Activated CD8-positive, alpha-beta memory T cell treated with anti-CD3 and anti-CD28 coated beads, Interleukin-2, amount 50 U/mL, for 1 hour (primary cell): ENCODE measurements around the gene TAMM41.
"Not testable (repeated sequence)": the region's sequence is repeated elsewhere in the genome, so short reads cannot be mapped to it uniquely, and the experiment has no call there.

Experiments used
- DNase-seq: peaks from one replicate; pipeline ENCODE4 v3.0.0-alpha.2; 2020; ENCODE audit errors: extremely low read depth

TAMM41 gene

DNA sequence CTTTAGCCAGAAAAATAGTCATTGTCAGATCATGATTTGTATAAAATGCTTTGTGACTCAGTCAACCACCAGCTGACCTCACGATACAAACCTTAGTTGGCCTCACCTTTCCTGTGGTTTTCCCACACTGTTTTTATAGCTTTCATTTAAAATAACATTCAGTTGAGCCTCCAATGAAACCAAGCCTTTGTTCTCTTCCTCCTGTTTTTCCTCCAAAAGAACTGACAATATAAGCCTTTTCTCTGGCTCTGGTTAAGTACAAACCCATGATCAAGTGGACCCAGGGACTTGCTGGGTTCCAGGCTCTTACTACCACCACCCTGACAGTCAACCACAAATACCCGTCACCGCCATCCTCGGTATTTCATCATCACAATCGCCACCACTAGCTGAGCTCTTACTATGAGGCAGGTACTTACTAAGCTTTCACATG lies 81.7 kb downstream of the TAMM41 start:
- no peak for DNase-seq

DNA sequence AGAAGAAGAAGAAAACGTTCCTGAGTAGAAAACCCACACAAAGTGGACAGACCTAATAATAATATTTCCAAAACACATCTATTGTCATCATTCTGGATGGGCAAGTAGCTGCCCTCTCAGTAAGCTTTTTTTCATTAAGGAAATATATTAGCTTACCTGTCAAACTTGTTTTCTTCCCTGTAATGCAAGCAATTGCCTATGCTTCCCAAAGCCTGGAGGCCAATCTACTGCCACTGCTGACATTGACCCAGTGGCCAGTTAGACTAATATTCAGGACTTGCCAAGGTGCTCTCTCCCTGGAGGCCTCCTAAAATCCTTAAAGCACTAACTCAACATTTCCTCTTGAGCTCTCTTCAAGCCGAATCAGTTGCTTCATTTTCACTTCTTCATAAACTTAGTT lies 86.7 kb downstream of the TAMM41 start:
- DNase-seq: no peak

DNA sequence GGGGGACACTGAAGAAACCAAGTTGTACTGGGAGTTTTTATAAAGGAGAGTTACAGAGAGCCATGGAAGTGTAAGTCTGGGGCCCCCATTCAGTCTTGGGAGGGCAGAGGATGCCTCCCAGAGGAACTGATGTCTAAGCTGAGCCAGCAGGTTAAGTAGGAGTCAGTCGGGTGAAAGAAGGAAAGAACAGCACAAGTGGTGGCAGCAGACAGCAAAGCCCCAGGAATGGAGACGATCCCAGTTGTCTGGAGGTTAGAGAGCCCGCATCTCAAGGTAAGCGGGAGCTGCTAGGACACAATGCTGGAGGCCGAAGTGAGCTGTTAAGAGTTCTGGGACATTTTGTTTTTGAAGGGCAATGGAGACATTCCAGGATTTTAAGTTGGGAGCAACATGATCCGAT lies 88.8 kb downstream of the TAMM41 start:
- DNase-seq: no peak

GRCh38 chr3:11757441-11757875 lies 89.2 kb downstream of the TAMM41 start:
- no peak for DNase-seq

DNA sequence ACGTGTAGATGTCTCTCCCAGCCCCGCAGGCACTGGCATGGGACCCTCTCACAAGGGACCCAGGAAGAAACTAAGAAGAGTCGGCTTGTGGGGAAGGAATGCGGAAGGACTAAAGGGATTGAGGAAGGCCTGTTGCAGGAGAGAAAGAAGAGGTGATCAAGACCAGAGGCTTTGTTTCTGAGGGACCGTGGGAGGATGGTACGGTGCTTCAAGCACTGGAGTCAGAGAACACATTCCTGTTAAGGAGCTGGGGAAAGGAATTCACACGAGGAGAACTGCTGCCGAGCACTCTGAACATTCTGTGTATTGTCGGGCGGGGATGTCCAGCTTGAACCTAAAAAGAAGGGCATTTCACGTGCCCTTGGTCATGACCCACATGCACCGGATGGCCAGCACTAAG lies 91.4 kb downstream of the TAMM41 start:
- DNase-seq: no peak

- DNase-seq: not testable (repeated sequence)
These were observed 94.4 kb downstream of the TAMM41 start for GRCh38 chr3:11752254-11752653.

DNA sequence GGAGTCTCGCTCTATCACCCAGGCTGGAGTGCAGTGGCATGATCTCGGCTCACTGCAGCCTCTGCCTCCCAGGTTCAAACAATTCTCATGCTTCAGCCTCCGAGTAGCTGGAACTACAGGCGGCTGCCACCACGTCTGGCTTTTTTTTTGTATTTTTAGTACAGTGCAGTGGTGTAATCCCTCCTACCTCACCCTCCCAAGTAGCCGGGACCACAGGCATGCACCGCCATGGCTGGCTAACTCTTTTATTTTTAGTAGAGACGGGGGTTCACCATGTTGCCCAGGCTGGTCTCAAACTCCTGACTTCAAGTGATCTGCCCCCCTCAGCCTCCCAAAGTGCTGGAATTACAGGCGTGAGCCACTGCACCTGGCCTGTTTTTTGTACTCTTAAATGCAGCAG lies 98.4 kb downstream of the TAMM41 start:
- not testable (repeated sequence) for DNase-seq
